Motor neuron (in vitro differentiated cells): ENCODE results near the gene OR3A3. TPM values are rescaled to one million over a fixed set of nuclear protein-coding genes. Genes with fewer than 3 reads are reported as not detected.
A peak's percentile ranks its signal among the peaks of the same experiment; 100 is the strongest.
"Not testable (repeated sequence)": the region's sequence is repeated elsewhere in the genome, so short reads cannot be mapped to it uniquely, and the experiment has no call there.

ENCODE experiments used
- ATAC-seq, 8 experiments: fragments of 200-7000 bp; cut with Tn5 transposase; replicated peaks in 6 of 8; 2 replicates each; pipeline ENCODE4 v1.8.0; 2021; ENCODE audit warnings: mild to moderate bottlenecking in 8 of 8, moderate library complexity in 8 of 8
- H3K27ac ChIP-seq, 2 donors: fragments of 250-450 bp; sonication (Bioruptor Pico); 2 replicates each; pipeline ENCODE4 v1.9.0; 2021; ENCODE audit warnings: antibody characterized with exemption in 2 of 2, mild to moderate bottlenecking in 2 of 2, moderate library complexity in 1 of 2
- H3K4me1 ChIP-seq, 2 donors: fragments of 250-450 bp; sonication (Bioruptor Pico); replicated peaks in 1 of 2; 2 replicates each; pipeline ENCODE4 v1.6.1; 2021; ENCODE audit warnings: antibody characterized with exemption in 2 of 2, mild to moderate bottlenecking in 2 of 2, moderate library complexity in 1 of 2
- H3K4me3 ChIP-seq, 5 donors: fragments of 250-450 bp; sonication (Bioruptor Pico); 2 replicates each; pipeline ENCODE4 v1.9.0; 2021; ENCODE audit warnings: antibody characterized with exemption in 5 of 5, mild to moderate bottlenecking in 5 of 5, moderate library complexity in 4 of 5
- WGBS, 10 experiments: fragments of 450-650 bp; shearing (Covaris generic); methylation state at CpG; one replicate each; pipeline ENCODE4 v1.0.0; 2022; 5-methylcytosine and 5-hydroxymethylcytosine counted together
- in situ Hi-C, 9 experiments: fragments of 400-800 bp; cut with MboI; loops; one replicate each; pipeline ENCODE4 v1.15.0; 2021; ENCODE audit warnings: low sequenced_read_pairs in 9 of 9, low pct_unique_long_range_greater_than_20kb in 2 of 9; ENCODE audit not compliant: unreplicated experiment in 9 of 9
- total RNA-seq, 8 experiments: library from RNA; unstranded; fragments of 300-600 nt; gene quantifications; 2 replicates each; pipeline versions ENCODE4 v1.2.3 to v1.2.4, GENCODE V29; 2022

The OR3A3 gene
- total RNA-seq, 8 experiments from 2014 or later: 0.10 to 0.47 (median 0.14) TPM; not detected in 3

DNA sequence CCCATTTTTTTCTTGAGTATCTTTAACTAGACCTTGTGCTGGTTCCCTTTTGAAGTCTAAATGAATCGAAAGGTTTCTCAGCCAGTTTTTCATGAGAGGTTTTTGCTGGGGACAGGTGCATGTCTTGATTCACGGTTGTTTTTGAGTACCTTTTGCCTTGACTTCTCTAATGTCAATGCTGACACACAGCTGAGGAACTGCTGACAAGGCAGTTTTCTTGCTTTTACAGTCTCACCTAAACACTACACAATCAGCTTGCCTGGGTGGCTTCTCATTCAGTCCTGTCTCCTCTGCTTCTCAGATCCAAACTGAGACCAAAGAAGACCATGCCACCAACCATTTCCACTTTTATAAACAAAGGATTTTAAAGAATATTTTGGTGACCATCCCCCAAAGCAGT, 7.1 kb downstream of the OR3A3 start:
- WGBS, 10 experiments: 0 to 75% (median 14%) methylated on average over 1 to 2 of the region's 2 CpGs; no CpG with 5 or more reads in 1 of the 10 experiments
- no peak overlapping the region for H3K4me3 ChIP-seq
- H3K27ac ChIP-seq: no peak overlapping the region
- no peaks in the 10 kb centered on the region for H3K4me1 ChIP-seq
- no peak for ATAC-seq
- in situ Hi-C loops: no loop called here

DNA sequence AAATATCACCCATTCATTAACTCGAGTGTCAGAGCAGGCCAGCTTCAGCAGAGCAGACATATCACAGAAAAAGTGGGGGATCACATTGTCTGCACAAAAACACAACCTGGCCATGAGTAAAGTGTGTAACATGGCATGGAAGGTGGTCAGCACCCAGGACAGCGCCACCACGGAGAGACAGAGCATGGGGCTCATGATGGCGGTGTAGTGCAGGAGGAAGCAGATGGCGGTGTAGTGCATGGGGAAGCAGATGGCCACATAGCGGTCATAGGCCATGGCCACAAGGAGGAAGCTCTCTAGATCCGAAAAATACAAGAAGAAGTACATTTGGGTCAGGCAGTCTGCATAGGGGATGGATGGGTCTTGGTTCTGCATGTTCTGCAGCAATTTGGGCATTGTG, 22.0 kb downstream of the OR3A3 start:
- ATAC-seq: peak in 3 of 8 experiments; percentile 59 to 72 (median 68)
- WGBS, 10 experiments: 17 to 100% (median 20%) methylated on average over 1 of the region's 7 CpGs; no CpG with 5 or more reads in 7 of the 10 experiments
- H3K27ac ChIP-seq, in situ Hi-C loops, H3K4me1 ChIP-seq, H3K4me3 ChIP-seq: not testable (repeated sequence)

DNA sequence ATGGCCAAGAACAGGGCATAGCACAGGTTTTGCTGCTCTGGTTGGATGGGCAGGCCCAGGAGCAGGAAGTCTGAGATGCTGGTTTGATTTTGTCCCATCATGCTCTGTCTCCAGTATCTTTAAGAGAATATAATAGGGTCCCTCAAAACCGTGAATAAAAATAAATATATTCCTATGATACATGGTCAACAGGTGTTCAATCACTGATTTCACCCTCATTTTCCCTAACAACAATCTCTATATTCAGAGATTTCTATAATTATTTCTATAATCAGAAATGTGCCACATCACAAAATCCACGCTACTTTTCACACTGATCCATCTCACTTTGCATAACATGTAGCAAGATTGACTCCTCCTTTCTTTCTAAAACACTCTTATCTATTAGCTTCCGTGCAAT, 22.6 kb downstream of the OR3A3 start, which contains the start of gene OR1E2:
Gene OR1E2 (minus strand): TSS at position 101 of the 400 bp plus-strand sequence. CDS start 0 bp downstream, at position 101.
- no peaks in the 10 kb centered on the region for H3K4me1 ChIP-seq
- no peak within 1 kb of the TSS for H3K4me3 ChIP-seq
- WGBS, 10 experiments: 17 to 100% (median 80%) methylated on average over 1 to 3 of the region's 3 CpGs; no CpG with 5 or more reads in 1 of the 10 experiments
- H3K27ac ChIP-seq: no peak within 1 kb of the TSS
- no peak for ATAC-seq
- in situ Hi-C loops: no loop called here

DNA sequence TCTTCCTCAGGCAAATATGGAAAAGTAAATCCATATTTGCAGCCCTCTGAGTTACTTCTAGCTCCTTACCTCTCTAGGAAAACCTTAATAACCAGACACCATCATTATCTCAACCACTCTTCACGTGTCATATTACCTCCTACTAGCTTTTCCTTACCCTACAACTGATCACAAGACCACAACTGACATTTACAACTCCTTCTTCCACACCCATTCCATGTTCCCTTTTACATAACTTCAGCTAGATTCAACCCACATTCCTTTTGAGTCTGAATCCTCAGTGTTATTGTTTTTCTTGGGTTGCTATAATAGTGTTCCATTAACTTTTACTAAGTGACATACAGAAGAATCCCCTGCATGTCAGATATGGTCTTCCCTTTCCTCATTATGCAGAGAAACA, 27.2 kb downstream of the OR3A3 start:
- ATAC-seq: peak in 2 of 8 experiments; percentile 75 to 93
- Histone ChIP-seq H3K27ac (no peak overlapping the region), H3K4me3 (no peak overlapping the region), H3K4me1 (no peaks in the 10 kb centered on the region)
- WGBS, 10 experiments: 0 to 100% (median 25%) methylated on average over 1 of the region's 1 CpG; no CpG with 5 or more reads in 2 of the 10 experiments
- in situ Hi-C loops: no loop called here

DNA sequence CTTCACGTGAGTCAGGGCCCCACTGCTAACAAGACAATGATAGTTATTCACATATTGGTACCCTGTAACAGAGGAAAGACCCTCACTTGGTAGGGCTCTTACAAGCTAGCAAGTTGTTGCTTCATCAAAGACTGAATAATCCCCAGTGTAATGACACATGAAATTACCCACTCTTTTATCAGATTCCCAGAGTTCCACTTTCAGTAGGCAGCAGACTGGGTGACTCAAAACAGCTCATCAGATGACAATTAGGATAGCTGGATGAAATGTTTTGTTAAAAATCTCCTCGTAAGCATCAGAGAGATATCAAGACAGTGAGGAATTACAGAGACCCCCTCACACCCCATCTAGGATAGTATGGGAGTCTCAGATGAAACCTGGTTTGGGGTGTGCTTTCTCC, 29.3 kb downstream of the OR3A3 start:
- Histone ChIP-seq H3K4me3 (no peak overlapping the region), H3K4me1 (no peaks in the 10 kb centered on the region), H3K27ac (no peak overlapping the region)
- WGBS, 10 experiments: 0 to 100% (median 83%) methylated on average over 1 to 2 of the region's 2 CpGs; no CpG with 5 or more reads in 1 of the 10 experiments
- in situ Hi-C loops: no loop called here
- peak in 1 of 8 experiments; percentile 50 for ATAC-seq

DNA sequence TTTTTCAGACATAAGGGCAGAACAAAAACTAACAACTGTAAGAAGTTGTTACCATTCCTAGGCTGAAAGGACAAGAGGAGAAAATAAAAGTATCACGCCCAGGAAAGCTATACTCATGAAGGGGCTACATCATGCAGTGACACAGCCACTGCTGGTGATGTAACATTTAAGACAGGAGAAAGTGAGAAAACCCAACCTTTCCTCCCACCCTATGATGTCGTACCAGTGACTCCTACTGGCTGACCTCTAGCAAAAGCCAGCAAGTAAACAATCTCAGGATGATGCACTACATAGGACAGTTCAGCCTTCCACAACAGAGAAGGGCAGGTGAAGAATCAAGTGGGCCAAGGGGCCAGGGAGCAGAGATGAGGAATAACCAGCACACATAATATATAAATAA, 36.5 kb downstream of the OR3A3 start:
- no peaks in the 10 kb centered on the region for H3K4me1 ChIP-seq
- no peak overlapping the region for H3K27ac ChIP-seq
- no peak overlapping the region for H3K4me3 ChIP-seq
- 0 to 100% (median 69%) methylated on average over 1 to 2 of the region's 2 CpGs; no CpG with 5 or more reads in 2 of the 10 experiments for WGBS, 10 experiments
- ATAC-seq: peak in 4 of 8 experiments; percentile 43 to 93 (median 74)
- in situ Hi-C loops: no loop called here

DNA sequence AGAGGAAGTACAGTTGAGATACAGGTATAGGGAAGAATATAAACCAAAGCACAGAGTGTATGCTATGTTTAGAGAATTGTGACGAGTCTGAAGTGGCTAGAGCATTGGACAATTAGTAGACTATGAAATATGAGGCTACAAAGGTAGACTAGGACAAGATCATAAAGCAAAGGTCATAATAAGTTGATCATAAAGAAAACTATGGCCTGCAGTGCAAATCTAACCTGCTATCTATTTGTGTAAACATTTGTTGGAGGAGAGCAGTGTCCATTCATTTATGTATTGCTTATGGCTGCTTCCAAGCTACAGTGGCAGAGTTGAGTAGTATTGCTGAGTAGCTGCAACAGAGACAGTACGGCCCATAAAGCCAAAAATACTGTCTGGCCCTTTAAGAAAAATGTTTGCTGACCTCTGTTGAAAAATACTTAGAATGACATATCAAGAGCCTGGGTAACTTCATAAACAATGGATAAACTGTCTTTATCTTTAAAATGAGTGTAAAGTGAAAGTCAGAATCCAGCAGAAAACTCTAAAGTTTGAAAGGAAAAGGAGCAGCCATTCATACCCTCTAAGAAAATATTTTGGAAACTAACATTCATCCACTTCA, 37.0 kb downstream of the OR3A3 start:
- Histone ChIP-seq H3K27ac (no peak overlapping the region), H3K4me1 (no peaks in the 10 kb centered on the region), H3K4me3 (no peak overlapping the region)
- ATAC-seq: peak in 3 of 8 experiments; percentile 27 to 47 (median 43)
- in situ Hi-C loops: no loop called here
- 14 to 100% (median 72%) methylated on average over 1 to 2 of the region's 2 CpGs for WGBS, 10 experiments

DNA sequence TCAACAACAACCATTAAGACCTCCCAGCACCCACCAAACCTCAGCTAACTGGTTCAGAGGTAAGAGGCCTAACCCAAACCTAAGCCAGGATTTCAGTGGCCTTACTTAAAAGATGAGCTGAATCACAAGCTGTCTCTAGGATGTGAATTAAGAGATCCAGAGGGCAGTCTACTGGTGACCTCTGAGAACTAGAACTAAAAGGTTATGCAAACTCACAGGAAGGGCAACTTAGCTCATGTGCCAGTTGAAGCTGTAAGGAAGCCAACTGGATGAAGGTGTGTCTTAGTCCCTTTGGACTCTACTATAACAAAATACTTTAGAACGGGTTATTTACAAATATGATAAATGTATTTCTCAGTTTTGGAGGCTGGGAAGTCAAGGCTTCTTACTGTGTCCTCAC, 55.2 kb downstream of the OR3A3 start:
- WGBS, 10 experiments: 71 to 100% (median 83%) methylated on average over 1 of the region's 1 CpG; no CpG with 5 or more reads in 7 of the 10 experiments
- not testable (repeated sequence) for H3K4me3 ChIP-seq, H3K27ac ChIP-seq, ATAC-seq, H3K4me1 ChIP-seq
- in situ Hi-C loops: loop anchor here in 1 of 9 experiments (25.0 kb wide), 1 partner anchor 96 kb away; the partner anchor contains the start of gene TRPV3

DNA sequence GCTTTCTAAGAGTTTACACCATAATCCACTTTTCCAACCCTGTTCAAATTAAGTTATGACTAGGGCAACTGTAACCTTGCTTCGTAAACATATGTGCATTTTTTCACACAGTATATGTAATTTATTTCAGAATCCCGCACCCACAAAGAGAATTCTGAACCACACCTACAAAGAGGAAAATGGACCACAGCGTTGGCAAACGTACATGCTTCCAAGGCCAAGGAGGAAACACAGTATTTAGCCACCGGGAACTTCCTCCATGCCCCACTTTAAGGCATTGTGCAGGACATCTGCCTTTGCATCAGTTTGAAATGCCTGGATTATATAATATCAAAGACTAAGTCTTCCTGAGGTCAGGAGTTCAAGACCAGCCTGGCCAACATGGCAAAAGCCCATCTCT, 58.4 kb downstream of the OR3A3 start:
- H3K4me1 ChIP-seq: peaks cover 0 to under 1% of the 10 kb centered on the region in 2 donors
- H3K4me3 ChIP-seq: no peak overlapping the region
- peak in 3 of 8 experiments; percentile 23 to 33 (median 23) for ATAC-seq
- in situ Hi-C loops: loop anchor here in 1 of 9 experiments (25.0 kb wide), 1 partner anchor 93 kb away; the partner anchor contains the start of gene TRPV3
- H3K27ac ChIP-seq: no peak overlapping the region
- 0 to 100% (median 53%) methylated on average over 1 to 5 of the region's 5 CpGs; no CpG with 5 or more reads in 1 of the 10 experiments for WGBS, 10 experiments

DNA sequence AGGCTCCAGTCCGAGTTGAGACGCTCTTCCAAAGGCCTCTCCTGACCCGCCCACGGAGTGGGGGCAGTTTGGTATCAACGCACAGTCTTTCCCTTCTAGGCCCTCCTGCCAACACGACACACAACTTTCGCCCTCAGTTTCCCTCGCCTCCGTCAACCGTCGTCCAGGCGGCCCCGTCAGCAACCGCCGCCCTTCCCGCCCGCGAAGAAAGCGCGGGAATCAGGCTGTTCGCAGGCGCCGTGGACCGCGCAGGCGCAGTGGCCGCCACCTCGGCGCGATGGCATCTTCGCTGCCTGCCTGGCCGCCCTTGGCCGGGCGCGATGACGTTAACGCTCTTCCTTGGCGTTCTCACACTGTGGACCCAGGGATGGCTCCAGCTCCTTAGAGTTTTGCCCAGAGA, 60.4 kb downstream of the OR3A3 start, which contains the start of gene SPATA22:
Gene SPATA22 (minus strand): TSS at position 221 of the 400 bp plus-strand sequence. CDS start 2,494 bp downstream, outside the sequence.
- in situ Hi-C loops: loop anchor here in 1 of 9 experiments (25.0 kb wide), 1 partner anchor 91 kb away; the partner anchor contains the start of gene TRPV3
- no peak for ATAC-seq
- Histone ChIP-seq H3K4me3 (no peak within 1 kb of the TSS), H3K4me1 (peaks cover 7 to 8% of the 10 kb centered on the region in 2 donors), H3K27ac (no peak within 1 kb of the TSS)
- 94 to 100% (median 100%) methylated on average over 1 to 15 of the region's 38 CpGs; no CpG with 5 or more reads in 5 of the 10 experiments for WGBS, 10 experiments

DNA sequence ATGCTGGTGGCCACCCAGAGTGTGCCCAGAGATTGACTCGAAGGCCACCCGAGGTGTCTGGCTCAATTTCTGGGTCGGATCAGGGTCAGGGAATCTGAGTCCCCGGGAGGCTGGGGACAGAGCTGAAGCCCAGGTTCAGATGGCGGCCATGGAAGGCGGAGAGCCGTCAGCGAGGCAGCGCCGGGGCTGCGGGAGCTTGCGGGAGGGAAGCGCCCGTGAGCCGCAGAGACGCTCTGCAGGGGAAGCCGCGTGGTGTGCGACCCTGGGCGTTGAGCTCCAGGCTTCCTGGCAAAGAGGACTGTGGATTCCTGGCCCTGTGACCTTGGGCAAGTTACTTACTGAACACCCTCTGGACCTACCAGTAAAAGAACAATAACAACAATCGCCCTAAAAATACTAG, 61.0 kb downstream of the OR3A3 start:
- H3K27ac ChIP-seq: no peak overlapping the region
- no peak for ATAC-seq
- peaks cover 7 to 8% of the 10 kb centered on the region in 2 donors for H3K4me1 ChIP-seq
- WGBS, 10 experiments: 83 to 100% (median 100%) methylated on average over 1 of the region's 21 CpGs; no CpG with 5 or more reads in 7 of the 10 experiments
- H3K4me3 ChIP-seq: no peak overlapping the region
- in situ Hi-C loops: loop anchor here in 1 of 9 experiments (25.0 kb wide), 1 partner anchor 90 kb away; the partner anchor contains the start of gene TRPV3
